Retinal pigment epithelial cell (primary cell): ENCODE data around the gene SYMPK.
"Not testable (repeated sequence)": the region's sequence is repeated elsewhere in the genome, so short reads cannot be mapped to it uniquely, and the experiment has no call there.

Experiments used
- DNase-seq: peaks from one replicate; pipeline ENCODE4 v3.0.0-alpha.2; 2010; ENCODE audit warnings: low read depth
- H3K4me3 ChIP-seq: 2 replicates; pipeline ENCODE4 v1.5.1; 2011; ENCODE audit warnings: mild to moderate bottlenecking, low read length, control low read depth, moderate library complexity
- TF ChIP-seq, protein P1 (sequence below): conservative IDR thresholded peaks from 2 replicates; pipeline ENCODE4 v1.5.1; 2011; ENCODE audit warnings: low read depth, low read length, control low read depth, inconsistent platforms

SYMPK gene

GRCh38 chr19:45872095-45872919 lies 9.4 kb upstream of the SYMPK start:
- TF ChIP-seq, protein P1, sequence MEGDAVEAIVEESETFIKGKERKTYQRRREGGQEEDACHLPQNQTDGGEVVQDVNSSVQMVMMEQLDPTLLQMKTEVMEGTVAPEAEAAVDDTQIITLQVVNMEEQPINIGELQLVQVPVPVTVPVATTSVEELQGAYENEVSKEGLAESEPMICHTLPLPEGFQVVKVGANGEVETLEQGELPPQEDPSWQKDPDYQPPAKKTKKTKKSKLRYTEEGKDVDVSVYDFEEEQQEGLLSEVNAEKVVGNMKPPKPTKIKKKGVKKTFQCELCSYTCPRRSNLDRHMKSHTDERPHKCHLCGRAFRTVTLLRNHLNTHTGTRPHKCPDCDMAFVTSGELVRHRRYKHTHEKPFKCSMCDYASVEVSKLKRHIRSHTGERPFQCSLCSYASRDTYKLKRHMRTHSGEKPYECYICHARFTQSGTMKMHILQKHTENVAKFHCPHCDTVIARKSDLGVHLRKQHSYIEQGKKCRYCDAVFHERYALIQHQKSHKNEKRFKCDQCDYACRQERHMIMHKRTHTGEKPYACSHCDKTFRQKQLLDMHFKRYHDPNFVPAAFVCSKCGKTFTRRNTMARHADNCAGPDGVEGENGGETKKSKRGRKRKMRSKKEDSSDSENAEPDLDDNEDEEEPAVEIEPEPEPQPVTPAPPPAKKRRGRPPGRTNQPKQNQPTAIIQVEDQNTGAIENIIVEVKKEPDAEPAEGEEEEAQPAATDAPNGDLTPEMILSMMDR = no peak
- no peak for DNase-seq
- H3K4me3 ChIP-seq = no peak overlapping the region

DNA sequence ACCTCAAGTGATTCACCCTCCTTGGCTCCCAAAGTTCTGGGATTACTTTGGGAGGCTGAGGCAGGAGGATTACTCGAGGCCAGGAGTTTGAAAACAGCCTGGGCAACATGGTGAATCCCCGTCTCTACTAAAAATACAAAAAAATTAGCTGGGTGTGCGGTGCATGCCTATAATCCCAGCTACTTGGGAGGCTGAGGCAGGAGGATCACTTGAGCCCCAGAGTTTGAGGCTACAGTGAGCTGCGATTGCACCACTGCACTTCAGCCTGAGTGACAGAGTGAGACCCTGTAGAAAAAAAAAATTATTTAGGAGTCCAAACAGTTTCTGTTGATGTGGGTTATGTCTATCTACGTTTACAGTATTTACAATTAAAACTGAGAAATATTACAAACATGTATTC lies 7.9 kb upstream of the SYMPK start:
- TF ChIP-seq, protein P1 = no peak
- no peak overlapping the region for H3K4me3 ChIP-seq
- DNase-seq = no peak

GRCh38 chr19:45867241-45867640 lies 4.3 kb upstream of the SYMPK start:
- not testable (repeated sequence) for H3K4me3 ChIP-seq, DNase-seq

GRCh38 chr19:45866400-45867176 lies 3.6 kb upstream of the SYMPK start:
- DNase-seq = no peak
- no peak overlapping the region for H3K4me3 ChIP-seq

GRCh38 chr19:45865269-45865948 lies 2.5 kb upstream of the SYMPK start:
- TF ChIP-seq, protein P1 = no peak
- H3K4me3 ChIP-seq = no peak overlapping the region
- no peak for DNase-seq

More at GRCh38 chr19:45866400-45867176, 3.6 kb upstream of the SYMPK start:
- TF ChIP-seq, protein P1 = no peak

DNA sequence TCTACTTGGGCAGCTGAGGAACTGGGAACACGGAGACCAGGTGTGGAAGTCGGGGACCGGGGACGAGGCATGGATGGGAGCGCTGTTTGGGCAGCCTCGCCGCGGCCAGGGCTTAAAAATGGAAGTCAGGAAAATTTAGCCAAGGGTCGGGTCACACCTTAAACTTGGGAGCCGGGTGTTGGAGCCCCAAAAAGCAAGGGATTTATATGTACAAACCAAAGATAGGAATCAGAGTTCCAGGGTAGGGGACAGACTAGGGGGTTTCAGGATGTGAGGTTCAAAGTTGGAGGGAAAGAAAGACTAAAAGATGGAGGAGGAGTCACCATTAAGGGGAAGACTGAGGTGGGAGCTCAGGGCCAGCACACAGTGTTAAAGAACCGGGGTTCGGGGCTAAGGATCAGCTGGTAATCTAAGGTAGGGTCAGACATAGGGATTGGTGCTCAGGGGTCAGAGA lies 1.7 kb upstream of the SYMPK start:
- TF ChIP-seq, protein P1 = no peak
- H3K4me3 ChIP-seq = no peak overlapping the region
- no peak for DNase-seq
